Suprapubic skin (tissue), 4 donors: ENCODE results near the gene ACTC1.

ENCODE experiments used
- EP300 ChIP-seq: sonication (generic); formaldehyde crosslinking; IDR thresholded peaks from one replicate; pipeline ENCODE4 v1.6.1; 2017; ENCODE audit warnings: antibody characterized with exemption
- POLR2A ChIP-seq, 2 donors: fragments of 450-650 bp; IDR thresholded peaks; one replicate each; pipeline ENCODE4 v1.6.1; 2017; ENCODE audit warnings: antibody characterized with exemption in 2 of 2, mild to moderate bottlenecking in 2 of 2, moderate library complexity in 2 of 2
- POLR2AphosphoS5 ChIP-seq, 3 donors: sonication (generic); formaldehyde crosslinking; IDR thresholded peaks; one replicate each; pipeline ENCODE4 v1.6.1; 2017; ENCODE audit warnings: antibody characterized with exemption in 3 of 3
- TF ChIP-seq, protein P1 (sequence below), 2 donors: fragments of 200-600 bp in 1 of 2; fragments of 450-650 bp in 1 of 2; sonication (generic) in 1 of 2; IDR thresholded peaks; one replicate each; pipeline ENCODE4 v1.5.1; 2016 to 2019; ENCODE audit warnings: antibody characterized with exemption in 2 of 2, mild to moderate bottlenecking in 1 of 2, moderate library complexity in 1 of 2

DNA sequence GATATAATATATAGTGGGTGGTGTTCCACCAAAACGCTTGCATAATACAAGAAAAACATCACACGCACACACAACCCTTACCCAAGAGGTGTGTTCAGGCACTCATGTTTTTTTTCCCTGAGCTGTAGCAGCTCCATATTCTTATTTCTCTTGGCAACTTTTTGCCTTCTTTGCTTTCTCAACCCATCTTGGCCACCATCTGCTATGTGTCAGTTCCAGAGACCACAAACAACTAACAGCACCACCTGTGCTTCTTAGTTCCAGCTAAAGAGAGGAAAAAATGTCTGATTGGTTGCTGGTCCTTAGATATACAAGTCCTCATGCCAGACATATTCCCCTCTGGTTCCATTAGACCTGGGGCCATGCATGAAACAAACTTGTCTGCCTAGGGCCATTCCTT is 11.9 kb downstream of the ACTC1 start:
- TF ChIP-seq, protein P1, sequence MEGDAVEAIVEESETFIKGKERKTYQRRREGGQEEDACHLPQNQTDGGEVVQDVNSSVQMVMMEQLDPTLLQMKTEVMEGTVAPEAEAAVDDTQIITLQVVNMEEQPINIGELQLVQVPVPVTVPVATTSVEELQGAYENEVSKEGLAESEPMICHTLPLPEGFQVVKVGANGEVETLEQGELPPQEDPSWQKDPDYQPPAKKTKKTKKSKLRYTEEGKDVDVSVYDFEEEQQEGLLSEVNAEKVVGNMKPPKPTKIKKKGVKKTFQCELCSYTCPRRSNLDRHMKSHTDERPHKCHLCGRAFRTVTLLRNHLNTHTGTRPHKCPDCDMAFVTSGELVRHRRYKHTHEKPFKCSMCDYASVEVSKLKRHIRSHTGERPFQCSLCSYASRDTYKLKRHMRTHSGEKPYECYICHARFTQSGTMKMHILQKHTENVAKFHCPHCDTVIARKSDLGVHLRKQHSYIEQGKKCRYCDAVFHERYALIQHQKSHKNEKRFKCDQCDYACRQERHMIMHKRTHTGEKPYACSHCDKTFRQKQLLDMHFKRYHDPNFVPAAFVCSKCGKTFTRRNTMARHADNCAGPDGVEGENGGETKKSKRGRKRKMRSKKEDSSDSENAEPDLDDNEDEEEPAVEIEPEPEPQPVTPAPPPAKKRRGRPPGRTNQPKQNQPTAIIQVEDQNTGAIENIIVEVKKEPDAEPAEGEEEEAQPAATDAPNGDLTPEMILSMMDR (IDR thresholded peaks at IDR 0.05): no peak
- TF ChIP-seq POLR2AphosphoS5 (IDR thresholded peaks at IDR 0.05): no peak
- TF ChIP-seq POLR2A (IDR thresholded peaks at IDR 0.05): no peak
- no peak for TF ChIP-seq EP300
